Measurements from ENCODE around the gene AATK.

GRCh38 chr17:81109957-81110356 lies 56.1 kb downstream of the AATK start:
- TF ChIP-seq CTCF (IDR thresholded peaks at IDR 0.05): no peak
- TF ChIP-seq POLR2AphosphoS5 (IDR thresholded peaks at IDR 0.05): no peak

Measured in upper lobe of left lung (tissue), 4 donors.